ENCODE measurements around the gene NUMA1.

NUMA1 gene, protein sequence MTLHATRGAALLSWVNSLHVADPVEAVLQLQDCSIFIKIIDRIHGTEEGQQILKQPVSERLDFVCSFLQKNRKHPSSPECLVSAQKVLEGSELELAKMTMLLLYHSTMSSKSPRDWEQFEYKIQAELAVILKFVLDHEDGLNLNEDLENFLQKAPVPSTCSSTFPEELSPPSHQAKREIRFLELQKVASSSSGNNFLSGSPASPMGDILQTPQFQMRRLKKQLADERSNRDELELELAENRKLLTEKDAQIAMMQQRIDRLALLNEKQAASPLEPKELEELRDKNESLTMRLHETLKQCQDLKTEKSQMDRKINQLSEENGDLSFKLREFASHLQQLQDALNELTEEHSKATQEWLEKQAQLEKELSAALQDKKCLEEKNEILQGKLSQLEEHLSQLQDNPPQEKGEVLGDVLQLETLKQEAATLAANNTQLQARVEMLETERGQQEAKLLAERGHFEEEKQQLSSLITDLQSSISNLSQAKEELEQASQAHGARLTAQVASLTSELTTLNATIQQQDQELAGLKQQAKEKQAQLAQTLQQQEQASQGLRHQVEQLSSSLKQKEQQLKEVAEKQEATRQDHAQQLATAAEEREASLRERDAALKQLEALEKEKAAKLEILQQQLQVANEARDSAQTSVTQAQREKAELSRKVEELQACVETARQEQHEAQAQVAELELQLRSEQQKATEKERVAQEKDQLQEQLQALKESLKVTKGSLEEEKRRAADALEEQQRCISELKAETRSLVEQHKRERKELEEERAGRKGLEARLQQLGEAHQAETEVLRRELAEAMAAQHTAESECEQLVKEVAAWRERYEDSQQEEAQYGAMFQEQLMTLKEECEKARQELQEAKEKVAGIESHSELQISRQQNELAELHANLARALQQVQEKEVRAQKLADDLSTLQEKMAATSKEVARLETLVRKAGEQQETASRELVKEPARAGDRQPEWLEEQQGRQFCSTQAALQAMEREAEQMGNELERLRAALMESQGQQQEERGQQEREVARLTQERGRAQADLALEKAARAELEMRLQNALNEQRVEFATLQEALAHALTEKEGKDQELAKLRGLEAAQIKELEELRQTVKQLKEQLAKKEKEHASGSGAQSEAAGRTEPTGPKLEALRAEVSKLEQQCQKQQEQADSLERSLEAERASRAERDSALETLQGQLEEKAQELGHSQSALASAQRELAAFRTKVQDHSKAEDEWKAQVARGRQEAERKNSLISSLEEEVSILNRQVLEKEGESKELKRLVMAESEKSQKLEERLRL (N-terminal part only)

DNA sequence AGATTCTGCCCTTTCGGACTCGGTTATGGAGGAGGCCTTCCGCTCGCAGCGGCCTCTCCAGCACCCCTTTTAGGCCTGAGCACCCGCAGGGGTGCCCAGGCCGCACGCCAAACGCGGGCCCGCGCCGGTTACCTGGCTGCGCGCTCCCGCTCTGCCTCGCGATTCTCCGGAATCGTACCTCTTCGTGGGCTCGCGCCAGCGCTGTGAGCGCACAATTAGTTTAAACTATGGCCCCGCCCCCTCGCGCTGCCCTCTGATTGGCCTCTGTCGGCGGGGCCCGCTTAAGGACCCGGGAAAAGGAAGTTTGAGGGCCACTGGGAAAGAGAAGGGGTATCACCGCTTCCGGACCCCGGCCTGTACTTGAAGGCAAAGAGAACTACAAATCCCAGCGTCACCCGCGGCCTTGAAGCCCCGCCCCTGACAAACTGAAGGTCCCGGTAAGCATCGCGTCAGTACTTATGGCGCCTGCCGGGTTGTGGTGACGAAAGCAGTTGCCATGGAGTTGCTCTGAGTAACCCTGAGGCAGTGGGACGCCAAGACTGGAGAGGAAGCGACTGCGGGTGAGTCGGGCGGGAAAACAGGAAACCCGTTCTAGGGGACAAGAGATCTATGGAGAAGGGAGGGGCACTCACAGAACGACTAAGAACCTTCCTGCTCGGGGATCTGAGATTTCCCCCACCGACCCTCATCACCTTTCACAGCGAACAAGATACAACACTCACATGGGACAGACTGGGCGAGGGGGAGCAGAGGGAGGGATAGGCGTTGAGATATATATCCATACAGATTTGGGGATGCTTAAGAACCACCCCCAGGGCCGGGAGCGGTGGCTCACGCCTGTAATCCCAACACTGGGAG lies at the start of gene NUMA1, which contains the start of gene LRRC51:
NUMA1 (minus strand) TSS at position 217 of the 858 bp plus-strand sequence. CDS start 44,599 bp downstream, outside the sequence.
LRRC51 (plus strand) TSS at position 525 of the 858 bp plus-strand sequence. CDS start 8,234 bp downstream, outside the sequence.
- DNase-seq, result peak; percentile 97 to 99

DNA sequence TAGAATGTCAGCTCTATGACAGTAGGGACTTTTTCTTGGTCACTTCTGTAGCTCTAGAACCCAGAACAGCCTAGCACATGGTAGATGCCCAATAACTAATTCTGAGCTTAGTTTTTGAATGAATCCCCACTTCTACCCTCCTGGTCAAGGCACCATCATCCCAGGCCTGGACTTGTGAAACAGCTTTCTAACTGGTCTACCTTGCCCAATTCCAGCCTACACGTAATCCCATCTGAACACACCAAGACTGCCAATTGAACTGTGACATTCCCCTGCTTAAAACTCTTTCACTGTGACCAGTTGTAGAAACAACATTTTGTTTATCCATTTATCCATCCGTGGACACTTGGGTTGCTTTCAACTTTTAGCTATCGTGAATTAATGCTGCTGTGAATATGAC lies 49.0 kb upstream of the NUMA1 start:
- DNase-seq, result no peak

DNA sequence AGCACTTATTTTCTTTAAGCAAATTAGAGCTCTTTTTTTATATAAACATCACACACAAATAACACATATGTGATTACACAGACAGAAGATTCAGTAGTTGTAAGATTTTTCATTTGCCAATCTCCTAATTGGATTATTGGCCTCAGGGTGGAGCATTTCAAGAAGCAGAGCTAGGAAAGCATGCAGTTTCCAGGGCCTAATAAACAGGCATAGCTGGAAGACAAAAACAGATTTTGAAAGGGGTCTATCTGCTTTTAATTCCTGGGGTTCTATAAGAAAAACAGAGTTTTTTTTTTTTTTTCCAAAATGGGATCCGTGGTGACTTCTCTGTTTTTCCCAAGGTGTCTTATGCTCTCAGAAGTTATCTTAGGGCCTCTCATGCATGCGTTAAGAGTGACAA lies 47.6 kb upstream of the NUMA1 start:
- no peak for DNase-seq

DNA sequence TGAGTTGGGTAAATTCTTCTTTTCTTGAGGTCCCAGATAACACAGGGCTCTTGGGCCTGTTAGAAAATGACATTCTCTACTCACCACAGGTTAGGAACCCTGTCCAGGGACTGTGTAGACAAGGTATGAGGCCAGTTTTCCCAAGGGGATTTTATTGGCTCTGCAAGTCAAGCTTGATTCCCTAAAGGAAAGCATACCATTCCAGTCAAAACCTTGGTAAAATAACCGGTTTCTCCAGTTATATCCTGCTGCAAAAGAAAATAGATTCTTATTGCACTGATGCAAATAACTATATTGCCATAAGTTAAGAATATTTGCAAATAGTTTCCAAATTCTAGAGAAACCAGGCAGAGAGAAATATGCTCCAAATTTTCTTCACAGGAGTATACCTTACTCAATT lies 45.6 kb upstream of the NUMA1 start:
- no peak for DNase-seq

DNA sequence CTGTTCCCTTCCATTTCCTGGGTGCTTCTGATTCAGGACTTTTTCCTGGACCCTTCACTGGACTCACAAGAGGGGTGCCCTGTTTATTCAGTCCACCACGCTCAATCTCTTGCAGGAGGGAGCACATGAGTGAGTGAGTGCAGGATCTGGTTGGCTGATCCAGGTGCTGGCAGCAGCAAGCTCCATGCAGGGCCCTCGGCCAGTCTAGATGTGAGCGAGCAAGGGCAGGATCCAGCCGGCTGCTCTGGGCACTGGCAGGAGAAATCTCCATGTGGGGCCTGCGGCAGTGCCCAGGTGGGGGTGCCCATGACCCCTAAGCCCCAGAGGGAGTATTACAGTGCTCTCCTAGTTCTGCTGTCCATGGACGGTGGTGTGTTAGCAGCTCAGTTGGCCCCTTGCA lies 43.7 kb upstream of the NUMA1 start:
- DNase-seq, result no peak

DNA sequence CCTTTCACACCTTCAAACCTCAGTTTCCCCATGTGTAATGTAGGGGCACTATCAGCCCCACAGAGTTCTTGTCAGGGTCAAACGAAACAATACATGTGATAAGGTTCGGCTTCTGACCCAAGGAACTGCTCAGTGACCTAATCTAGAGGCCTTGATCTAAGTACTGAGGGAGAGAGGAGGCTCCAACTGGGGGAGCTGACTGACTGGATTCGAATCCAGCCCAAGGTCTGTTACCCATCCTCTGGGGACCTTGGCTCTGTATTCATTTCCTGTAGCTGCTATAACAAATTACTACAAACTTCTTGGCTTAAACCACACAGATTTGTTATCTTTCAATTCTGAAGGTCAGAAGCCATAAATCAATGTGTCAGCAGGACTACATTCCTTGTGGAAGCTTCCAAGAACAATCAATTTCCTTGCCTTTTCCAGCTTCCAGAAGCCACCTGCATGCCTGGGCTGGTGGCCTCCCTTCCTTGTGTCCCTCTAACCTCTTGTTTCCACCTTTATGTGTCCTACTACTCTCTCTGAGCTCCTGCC lies 42.8 kb upstream of the NUMA1 start:
- DNase-seq, result no peak

DNA sequence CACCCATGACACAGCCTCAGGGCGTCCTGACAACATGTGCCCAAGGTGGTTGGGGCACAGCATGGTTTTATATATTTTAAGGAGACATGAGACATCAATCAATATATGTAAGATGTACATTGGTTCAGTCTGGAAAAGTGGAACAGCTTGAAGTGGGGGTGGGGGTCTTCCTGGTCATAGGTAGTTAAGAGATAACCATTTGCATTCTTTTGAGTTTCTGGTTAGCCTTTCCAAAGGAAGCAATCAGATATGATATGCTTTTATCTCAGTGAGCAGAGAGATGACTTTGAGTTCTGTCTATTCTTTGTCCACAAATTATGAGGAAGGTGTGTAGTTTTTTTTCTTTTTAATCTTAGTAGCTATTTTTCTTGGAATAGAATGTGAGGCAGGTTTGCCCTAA lies 42.3 kb upstream of the NUMA1 start:
- no peak for DNase-seq

DNA sequence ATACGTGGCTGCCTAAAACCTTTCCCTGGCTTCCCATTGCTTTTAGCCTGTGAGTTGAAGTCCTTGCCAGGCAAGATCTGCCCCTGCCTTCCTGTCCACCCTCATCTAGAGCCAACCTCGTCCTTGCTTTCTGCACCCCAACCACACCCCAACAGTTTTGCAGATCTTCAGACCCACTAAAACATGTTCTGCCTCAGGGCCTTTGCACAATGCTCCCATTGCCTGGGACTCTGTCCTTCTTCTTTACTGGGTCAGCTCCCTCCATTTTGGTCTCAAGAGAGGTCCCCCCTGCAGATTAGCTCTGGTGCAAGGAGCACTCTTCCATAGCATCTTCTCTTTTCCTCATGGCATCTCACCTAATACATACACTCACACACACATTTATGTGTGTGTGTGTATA lies 40.6 kb upstream of the NUMA1 start:
- DNase-seq, result no peak

DNA sequence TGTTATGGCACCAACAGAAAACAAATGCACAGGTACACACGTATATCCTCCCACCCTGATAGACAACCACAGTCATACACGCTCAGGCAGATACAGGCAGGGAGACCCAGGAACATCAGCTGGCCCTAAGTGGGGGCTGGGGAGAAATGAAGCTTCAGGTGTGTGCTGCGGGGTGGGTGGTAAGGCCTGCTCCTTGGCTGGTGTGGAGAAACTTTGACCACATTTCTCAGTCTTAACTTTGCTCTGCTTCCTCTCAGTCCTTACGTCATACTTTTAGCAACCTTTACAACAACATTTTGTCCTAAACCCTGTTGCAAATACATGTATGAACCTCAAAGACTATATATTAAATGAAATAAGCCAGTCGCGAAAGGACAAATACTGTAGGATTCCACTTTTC lies 38.9 kb upstream of the NUMA1 start:
- no peak for DNase-seq

DNA sequence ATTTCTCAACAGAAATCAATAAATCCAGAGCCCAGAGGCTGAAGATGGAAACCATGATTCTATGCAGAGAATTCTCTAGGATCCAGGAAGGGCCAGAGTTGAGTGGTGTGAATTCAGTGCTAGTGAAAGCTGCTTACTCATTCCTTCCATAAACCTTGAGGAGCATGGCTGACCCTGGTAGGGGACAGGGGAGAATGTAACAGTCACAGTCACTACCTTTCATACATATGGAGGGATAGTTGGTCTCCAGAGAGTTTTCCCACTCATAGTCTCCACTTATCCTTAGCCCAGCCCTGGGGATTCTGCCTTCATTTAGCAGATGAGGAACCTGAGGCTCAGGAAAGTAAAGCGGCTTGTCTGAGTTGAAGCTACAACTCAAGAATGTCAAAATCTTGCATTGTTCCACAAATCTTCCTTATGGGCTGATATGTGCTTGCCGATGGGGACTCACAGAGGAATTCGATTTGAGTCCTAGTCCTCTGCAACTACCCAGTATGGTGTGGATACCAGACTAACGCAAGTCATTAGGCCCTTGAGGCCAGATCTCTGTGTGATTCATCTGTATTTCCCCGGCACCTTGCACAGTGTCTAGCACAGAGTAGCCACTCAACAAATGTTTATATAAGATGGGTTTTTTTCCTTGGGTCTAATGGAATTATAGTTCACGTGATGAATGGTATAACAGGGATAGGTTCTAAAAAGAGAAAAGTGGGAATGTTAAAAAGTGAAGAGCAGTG lies 35.8 kb upstream of the NUMA1 start:
- DNase-seq, result no peak

DNA sequence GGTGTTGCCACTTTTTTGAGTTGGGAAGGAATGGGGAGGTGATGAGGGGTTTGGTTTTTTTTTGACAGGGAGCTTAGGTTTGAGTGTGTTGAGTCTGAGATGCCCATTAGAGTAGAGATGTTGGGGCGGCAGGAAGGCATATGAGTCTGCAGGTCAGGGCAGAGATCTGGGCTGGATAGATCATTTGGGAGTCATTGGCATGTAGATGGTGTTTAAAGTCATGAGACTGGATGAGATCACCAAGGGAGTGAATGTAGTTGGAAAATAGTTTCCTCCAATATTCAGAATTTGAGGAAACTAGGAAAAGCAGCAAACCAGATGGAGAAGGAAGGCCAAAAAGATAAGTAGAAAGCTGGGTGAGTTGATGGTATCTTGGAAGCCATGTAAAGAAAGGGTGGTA lies 34.2 kb upstream of the NUMA1 start:
- DNase-seq, result no peak

DNA sequence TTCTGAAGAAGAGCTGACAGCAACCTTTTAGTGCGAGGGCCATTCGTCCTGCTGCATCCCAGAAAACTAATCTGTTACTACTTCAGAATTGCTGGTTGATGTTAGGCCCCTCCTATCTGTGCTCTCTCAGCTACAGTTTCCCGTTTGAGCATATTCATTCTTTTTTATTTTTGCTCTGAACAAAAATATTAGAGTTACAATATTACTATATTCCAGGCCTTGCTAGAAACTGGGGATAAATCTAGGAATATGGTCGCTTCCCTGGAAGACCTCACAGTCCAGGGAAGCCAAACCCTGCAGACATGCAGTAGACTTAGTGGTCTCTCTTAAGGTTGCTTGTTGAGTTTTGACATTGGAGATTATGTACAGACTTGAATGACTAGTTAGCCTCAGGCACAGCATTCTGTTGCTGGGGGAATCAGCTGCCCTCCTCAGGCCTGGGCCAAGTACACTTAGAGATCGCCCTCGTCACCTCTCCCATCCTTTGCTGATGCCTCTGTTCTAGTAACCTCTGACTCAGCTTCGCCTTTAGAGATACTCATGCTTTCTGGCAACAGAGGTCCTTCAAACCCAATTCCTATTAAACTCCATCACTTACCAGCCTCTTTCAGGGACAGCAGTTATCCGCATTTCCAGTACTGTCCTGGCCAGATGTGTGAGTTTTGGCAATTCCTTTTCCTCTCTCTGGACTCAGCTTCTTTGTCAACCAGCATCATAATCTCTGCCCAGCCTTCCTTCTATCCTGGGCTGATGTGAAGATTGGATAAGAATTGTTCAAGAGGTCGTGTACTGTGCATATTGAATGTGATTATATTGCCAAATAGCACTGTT lies 32.9 kb upstream of the NUMA1 start:
- DNase-seq, result no peak

DNA sequence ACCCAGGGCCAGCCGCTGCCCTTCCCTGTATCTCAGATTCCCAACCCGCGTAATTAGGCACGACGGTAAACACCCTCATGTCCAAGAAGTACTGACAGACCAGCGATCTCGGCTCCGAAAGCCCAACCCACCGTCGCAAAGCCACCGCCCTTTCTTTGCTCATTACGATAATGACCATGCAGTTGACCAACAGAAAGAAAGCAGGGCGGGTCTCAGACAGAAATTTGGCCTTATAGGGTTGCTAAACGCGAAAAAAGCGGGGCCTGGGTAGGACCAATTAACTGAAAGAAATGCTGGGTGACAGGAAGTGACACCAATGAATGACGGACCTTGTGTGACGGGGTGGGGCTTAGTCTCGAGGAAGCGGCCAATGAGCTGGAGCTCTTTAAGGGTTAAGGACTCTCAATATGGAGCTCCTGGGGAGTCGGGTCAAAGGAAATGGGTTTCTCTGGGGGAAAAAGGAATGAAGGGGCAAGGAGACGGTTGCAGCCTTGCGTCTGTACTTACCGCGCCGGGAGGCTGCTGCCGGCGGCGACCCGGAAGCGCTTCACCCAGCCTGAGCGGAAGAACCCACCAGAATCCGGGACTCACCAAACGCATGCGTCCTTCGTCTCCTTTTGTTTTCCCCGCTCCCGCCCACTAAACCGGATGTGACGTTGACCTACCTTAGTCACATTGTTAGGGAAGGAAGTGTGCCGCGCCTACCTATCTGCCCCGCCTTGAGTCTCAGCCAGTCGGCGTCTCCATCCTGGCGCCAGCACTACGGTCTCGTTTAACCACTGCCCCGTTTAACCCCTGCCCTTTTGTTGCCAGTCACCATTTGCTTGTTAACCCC lies 32.0 kb upstream of the NUMA1 start, which contains the start of gene ANAPC15:
ANAPC15 (minus strand) TSS at position 553 of the 835 bp plus-strand sequence. CDS start 1,419 bp downstream, outside the sequence.
- peak; percentile 96 to 99 for DNase-seq

DNA sequence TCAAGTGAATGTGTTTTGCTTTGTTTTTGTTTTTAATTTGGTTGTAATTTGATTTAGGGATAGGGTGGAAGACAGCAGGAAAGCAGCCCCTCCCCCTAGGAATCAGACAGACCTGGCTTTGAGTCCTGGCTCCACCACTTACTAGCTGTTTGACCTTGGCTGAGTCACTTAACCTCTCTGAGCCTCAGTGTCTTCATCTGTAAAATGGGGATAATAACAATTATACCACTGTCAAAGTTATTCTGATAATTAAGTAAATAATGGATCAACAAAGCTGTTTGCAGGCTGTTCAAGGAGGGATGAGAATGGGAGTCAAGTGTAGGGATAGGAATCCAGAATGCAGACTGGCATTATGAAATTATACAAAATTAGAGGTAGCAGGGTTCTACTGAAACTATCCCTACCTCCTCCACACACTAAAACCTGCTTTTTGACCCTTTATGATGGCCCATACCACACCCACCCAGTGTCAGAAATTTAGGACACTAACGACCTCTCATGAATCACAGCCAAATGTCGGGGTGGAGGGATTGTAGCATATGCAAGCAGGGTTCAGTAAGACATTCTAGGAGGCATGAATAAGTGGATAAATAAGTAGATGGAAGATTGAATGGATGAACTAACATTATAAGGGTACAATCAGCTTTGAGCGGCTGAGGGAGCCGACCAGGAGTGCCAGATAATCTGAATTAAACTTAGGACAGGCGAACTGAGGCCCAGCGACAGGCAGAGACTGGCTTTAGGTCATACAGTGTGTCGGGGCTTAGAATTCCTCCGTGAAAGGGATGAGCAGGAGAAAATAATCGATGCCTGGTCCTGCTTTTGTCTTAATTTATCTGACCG lies 31.2 kb upstream of the NUMA1 start:
- no peak for DNase-seq

DNA sequence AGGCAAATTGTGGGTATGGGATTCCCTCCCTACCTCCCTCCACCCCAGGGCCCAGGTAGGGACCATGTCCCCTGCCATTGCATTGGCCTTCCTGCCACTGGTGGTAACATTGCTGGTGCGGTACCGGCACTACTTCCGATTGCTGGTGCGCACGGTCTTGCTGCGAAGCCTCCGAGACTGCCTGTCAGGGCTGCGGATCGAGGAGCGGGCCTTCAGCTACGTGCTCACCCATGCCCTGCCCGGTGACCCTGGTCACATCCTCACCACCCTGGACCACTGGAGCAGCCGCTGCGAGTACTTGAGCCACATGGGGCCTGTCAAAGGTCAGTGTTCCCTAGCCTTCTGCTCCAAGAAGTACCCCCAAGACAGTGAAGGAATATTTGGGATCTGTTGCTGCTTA lies 25.5 kb upstream of the NUMA1 start, which contains the start of gene TOMT:
TOMT (plus strand) TSS at position 37 of the 400 bp plus-strand sequence; CDS start at position 65, 28 bp downstream.
- DNase-seq, result no peak

DNA sequence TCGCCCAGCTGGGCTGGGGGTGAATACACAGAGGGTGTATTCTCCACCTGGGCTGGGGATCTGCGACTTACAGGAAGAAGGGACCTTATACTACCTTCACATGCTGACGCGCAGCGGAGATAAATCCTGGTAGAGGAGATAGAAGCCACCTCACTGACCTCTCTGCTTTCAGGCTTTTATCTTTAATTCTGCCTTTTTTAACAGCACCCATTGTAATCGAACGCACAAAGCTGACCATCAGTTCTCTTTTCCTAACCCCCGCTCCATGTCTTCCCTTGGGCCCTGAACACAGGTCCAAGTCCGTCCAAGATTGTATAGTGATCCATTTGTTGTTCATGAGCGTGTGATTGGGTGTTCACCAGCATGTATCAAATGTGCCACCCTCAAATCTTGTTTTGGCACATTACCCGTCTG lies 23.4 kb upstream of the NUMA1 start:
- DNase-seq, result no peak

DNA sequence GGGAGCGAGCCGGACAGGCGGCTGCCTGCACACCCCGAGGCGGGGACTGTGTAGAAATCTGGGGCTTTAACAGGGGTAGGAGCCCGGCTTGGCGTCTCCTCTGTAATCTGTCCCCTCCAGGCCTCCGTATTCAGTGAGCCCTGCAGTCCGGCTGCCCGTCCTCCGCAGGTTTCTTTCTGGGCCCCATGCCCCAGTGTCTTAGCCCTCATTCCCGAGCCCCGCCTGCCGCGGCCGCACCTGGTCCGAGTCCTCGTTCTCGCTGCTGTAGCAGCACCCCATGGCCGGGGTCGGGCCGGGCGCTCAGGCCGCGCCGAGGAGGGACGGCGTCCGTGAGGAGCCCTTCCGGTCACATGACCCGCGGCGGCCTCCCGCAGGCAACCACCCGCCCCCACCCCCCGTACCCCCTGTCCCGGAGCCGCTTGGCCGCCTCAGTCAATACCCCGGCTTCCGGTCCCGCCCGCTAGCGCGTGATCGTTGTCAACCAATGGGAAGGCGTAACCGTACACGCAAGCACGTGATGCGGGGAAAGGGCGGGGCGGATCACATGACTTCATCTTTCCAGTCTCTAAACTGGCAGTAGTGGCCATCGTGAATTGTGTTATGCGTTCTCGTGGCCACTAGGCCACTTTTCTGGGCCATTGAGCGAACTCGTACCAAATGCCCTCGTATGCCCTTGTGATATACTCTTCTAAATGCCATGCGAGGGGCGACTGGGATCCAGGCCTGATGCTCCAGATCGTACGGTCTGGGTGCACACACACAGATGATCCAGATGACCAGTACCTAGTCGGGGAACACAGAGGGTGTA lies 22.8 kb upstream of the NUMA1 start, which contains the start of gene LAMTOR1:
LAMTOR1 (minus strand) TSS at position 352 of the 808 bp plus-strand sequence; CDS start at position 279, 73 bp downstream.
- DNase-seq, result peak; percentile 75 to 96

All from cerebellar nuclear complex (tissue), 1 donor.